GM18870 (cell line): ENCODE data around the gene PPP1R18.
"Not testable (repeated sequence)": the region's sequence is repeated elsewhere in the genome, so short reads cannot be mapped to it uniquely, and the experiment has no call there.

ENCODE experiments used
- ATAC-seq: cut with Tn5 transposase; IDR thresholded peaks from one replicate; pipeline ENCODE4 v1.9.1; 2021; ENCODE audit warnings: moderate library complexity; ENCODE audit not compliant: unreplicated experiment

PPP1R18 gene

GRCh38 chr6:30670760-30671527 is 15.5 kb downstream of the PPP1R18 start:
- ATAC-seq, result no peak

- ATAC-seq, result not testable (repeated sequence)
Observed at GRCh38 chr6:30666300-30666699, 20.1 kb downstream of the PPP1R18 start.

GRCh38 chr6:30664994-30665767 is 21.3 kb downstream of the PPP1R18 start:
- ATAC-seq, result no peak

GRCh38 chr6:30657922-30658321 is 28.5 kb downstream of the PPP1R18 start:
- ATAC-seq, result not testable (repeated sequence)

- no peak for ATAC-seq
Observed at GRCh38 chr6:30657454-30657853, 29.0 kb downstream of the PPP1R18 start.

- no peak for ATAC-seq
Observed at GRCh38 chr6:30656513-30656912, 29.9 kb downstream of the PPP1R18 start.

- no peak for ATAC-seq
Observed at GRCh38 chr6:30655743-30656094, 30.7 kb downstream of the PPP1R18 start.

GRCh38 chr6:30654798-30655742 is 31.4 kb downstream of the PPP1R18 start:
- no peak for ATAC-seq

GRCh38 chr6:30651143-30651542 is 35.3 kb downstream of the PPP1R18 start:
- no peak for ATAC-seq

GRCh38 chr6:30647242-30648116 is 39.0 kb downstream of the PPP1R18 start:
- no peak for ATAC-seq

GRCh38 chr6:30646450-30647241 is 39.8 kb downstream of the PPP1R18 start, which contains the start of gene C6orf136:
C6orf136 (plus strand) TSS chr6:30647133; CDS start chr6:30647232, 99 bp downstream.
- no peak for ATAC-seq

- no peak for ATAC-seq
Observed at GRCh38 chr6:30645989-30646388, 40.5 kb downstream of the PPP1R18 start.

- ATAC-seq, result no peak
Observed at GRCh38 chr6:30644769-30645168, 41.7 kb downstream of the PPP1R18 start.

- no peak for ATAC-seq
Observed at GRCh38 chr6:30643656-30644055, 42.8 kb downstream of the PPP1R18 start.

GRCh38 chr6:30641048-30641447 is 45.4 kb downstream of the PPP1R18 start:
- ATAC-seq, result no peak

GRCh38 chr6:30640481-30640880 is 46.0 kb downstream of the PPP1R18 start:
- no peak for ATAC-seq

- no peak for ATAC-seq
Observed at GRCh38 chr6:30635834-30636233, 50.6 kb downstream of the PPP1R18 start.

- ATAC-seq, result no peak
Observed at GRCh38 chr6:30626484-30627366, 59.7 kb downstream of the PPP1R18 start, which contains the start of gene ATAT1. ATAT1 (plus strand) TSS chr6:30626874.
